DLD1 (cell line): ENCODE results near the gene PYCR2.
"Not testable (repeated sequence)": the region's sequence is repeated elsewhere in the genome, so short reads cannot be mapped to it uniquely, and the experiment has no call there.

Source experiments
- in situ Hi-C: cut with HindIII; loops from 2 replicates; pipeline ENCODE4 v1.10.0; 2017; ENCODE audit warnings: low sequenced_read_pairs

The PYCR2 gene

DNA sequence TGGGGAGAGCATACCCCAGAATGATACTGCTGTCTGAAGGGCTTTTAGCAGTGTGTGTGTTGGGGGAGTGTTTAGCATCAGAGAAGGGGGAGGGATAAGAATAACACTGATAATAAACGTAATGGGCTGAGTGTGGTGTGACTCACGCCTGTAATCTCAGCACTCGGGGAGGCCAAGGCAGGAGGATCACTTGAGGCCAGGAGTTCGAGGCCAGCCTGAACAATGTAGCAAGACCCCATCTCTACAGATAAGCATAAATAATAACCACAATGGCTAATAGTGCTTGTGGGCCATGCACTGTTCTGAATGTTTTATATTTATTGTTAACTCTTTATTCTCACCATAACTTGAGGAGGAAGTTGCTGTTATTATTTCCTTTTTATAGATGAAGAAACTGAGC is 19.5 kb upstream of the PYCR2 start:
- in situ Hi-C loops = no loop called here

DNA sequence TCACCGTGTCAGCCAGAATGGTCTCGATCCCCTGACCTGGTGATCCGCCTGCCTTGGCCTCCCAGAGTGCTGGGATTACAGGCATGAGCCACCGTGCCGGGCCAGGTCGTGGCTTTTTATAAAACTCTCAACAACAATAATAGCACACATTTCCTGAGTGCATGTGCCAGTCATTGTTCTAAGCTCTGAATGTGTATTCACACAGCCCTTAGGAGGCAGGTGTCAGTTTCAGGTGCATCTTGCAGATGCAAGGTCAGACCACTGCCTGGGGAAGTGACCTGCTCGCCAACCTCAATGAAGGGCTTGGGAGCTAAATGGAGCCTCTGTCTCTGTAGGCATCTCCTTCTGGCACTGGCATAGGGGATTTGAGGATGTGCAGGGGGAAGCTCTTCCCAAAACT is 18.5 kb upstream of the PYCR2 start:
- in situ Hi-C loops = no loop called here

DNA sequence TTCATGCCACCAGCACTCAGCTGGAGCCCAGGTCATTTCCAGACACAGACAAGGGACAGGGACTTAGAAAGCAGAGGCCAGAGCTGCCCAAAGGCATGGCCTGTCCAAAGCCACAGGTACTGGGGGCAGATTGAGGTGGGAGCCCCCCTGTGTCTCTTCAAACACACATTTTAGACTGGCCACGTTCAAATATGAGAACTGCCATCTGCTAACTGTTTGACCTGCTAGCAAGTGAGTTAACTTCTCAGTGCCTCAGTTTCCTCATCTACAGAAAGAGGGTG is 17.8 kb upstream of the PYCR2 start:
- in situ Hi-C loops = no loop called here

DNA sequence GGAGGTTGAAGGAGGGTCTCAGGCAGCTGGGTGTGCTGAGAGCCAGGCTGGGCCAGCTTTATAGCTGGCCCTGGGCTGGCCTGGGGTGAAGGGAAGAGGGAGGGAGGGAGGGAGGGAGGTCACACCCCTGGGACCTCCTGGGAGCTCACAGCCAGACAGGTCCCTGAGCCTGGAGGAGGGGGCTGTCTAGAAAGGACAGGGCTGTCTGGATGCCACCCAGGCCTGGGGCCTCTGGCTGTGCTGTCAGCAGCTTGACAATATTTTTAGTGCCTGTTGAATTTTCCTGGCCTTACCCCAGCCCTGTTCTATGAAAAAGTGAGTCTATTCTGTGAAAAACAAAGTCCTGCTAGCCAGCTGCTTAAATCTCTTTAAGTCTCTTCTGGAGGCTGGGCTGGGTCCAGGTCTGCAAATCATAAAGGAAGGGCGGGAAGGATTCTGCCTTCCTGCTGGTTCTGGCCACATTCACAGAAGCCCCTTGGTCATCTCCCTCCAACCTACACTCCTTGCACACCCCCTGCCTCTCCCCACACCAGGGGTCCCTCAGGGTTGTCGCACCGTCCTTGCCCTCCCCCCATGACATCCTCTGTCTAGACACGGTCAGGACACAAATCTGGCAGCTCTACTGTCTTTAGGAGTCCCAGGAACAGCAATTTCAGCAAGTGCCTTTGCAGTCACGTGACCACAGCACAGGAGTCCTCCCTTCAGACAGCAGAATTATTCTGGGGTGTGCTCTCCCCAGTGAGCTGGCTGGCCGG is 17.3 kb upstream of the PYCR2 start, which contains the start of gene LEFTY2:
Gene LEFTY2, minus strand, starts transcription at position 34 of the 755 bp plus-strand sequence. CDS start 80 bp downstream, outside the sequence.
- in situ Hi-C loops = no loop called here

DNA sequence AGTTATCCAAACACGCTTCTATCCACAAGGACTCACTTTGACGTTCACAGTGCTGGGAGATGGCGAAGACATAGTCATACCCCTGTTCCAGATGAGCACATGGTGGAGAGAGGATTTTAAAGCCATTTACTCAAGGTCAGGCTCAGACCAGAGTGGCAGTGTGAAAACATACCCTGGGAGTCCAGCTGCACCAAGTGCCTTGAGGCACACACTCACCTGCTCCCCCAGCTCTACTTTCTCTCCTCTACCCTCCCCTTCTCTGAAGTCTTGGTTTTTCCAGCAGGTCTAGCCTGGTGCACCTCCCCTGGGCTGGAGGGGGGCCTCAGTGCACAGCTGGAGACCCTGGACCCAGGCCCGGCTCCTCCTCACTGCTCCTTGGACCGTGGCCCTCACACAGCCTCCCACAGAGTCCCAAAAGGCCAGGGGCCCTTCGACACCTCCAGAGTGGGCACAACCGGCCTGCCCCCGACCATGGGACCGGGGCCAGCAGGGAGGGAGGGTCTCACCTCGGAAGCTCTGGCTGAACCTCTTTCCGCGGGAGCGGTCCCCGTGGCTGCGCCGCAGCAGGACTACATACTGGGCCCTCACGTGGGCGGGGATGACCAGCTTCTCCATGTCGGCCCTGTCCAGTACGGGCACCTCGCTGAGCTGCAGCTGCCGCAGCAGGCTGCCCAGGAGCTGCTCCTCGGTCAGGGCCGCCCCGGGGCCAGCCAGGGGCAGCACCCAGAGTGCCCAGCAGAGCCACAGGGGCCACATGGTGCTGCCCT is 16.5 kb upstream of the PYCR2 start:
- in situ Hi-C loops = no loop called here

DNA sequence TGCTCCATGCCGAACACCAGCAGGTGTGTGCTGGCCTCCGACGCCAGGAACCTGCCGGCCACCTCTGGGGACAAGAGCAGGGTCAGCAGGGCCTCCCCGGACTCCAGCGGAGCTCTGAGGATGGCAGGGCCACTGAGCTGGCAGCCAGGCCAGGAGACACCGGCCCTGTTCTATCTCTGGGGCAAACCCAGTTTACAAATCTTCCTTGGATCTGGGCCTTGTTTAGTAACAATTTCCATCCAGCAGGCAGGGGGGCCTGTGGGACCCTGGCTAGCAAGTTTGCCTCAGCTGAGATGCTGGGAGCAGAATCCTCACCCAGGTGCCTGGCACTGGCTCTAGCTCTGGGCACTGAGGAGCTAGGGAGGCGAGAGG is 15.9 kb upstream of the PYCR2 start:
- in situ Hi-C loops = not testable (repeated sequence)

DNA sequence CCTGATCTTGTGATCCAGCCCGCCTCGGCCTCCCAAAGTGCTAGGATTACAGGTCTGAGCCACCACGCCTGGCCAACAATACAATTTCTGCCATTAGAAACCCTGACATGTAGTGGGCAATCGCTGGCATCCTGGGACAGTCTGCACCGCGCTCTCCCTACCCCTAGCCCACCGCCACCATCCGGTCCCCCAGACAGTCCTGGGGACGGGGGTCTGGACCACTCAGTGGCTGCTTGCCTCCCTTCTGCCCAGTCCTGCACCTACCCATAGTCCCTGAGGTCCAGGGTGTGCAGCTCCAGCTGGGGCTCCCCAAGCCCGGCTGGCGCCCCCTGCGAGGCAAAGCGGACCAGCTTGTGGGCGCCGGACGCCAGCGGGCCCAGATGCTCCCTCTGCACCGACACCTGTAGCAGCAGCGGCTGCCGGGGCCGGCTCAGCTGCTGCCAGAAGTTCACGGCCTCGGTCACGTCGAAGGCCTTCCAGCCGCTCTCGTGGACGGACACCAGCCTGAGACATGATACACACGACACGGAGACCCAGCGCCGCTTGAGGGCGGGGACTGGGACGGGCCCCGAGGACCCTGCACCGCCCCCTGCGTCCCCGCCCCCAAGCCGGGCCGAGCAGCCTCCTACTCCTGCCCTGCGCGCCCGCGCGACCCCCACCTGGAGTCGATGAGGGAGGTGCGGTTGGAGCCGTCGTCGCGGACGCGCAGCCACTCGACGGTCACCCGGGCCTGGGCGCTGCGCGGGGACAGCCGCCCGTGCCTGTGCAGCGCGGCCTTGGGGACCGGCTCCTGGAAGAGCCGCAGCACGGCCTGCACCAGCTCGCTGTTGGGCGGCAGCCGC is 15.3 kb upstream of the PYCR2 start:
- in situ Hi-C loops = not testable (repeated sequence)

DNA sequence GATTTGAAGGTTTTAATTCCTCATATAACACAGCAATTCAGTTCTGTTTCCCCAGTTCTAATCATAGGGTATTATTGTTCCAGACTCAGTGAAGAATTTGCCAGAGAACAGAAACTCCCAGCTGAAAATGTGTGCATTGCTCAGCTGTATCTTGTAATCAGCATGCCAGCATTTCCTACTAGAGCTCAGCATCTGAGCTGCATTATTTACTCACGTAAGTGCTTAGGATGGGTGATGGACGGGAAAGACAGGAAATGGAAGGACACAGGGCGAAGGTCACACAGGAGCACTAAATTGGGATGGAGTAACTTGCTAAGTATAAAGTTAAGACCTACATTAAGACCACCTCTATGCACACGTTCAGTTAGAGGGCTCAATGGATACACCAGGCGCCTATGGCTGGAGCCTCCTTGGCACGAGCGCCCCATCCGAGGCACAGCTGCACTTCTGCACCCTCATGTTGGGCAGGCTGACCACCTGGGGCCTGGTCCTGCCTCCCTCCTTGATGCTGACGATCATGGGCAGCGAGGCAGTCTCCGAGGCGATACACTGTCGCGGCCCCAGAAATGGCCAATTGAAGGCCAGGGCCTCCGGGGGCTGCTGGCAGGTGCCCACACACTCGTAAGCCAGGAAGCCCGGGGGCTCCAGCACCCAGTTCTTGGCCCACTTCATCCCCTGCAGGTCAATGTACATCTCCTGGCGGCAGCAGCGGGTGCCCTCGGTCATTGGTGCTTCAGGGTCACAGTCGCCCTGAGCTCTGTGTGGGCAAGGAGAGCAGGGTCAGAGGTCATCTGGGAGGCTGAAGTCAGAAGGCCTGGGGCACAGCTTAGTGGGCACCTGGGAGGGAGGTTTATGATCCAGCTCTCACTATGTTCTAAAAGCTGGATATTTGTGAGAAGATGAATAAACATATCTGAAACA is 13.3 kb upstream of the PYCR2 start:
- in situ Hi-C loops = no loop called here

DNA sequence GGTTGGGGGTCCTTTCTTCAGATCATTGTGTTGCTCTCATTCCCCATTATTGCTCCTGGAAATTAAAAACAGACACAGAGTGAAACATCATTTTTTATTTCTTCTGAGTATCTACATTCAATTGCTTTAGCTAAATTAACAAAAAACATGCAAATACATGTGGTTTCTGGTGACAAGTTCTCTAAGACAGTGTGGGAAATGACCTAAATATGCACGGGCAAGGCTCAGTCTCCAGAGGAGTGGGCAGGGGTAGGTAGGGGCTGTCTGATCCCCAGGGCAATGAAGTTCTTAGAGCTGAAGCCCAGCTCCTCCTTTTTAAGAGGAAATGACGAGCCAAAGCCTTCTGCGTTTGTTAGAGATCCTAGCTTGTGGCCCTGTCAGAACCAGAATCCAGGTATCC is 12.5 kb upstream of the PYCR2 start:
- in situ Hi-C loops = no loop called here

DNA sequence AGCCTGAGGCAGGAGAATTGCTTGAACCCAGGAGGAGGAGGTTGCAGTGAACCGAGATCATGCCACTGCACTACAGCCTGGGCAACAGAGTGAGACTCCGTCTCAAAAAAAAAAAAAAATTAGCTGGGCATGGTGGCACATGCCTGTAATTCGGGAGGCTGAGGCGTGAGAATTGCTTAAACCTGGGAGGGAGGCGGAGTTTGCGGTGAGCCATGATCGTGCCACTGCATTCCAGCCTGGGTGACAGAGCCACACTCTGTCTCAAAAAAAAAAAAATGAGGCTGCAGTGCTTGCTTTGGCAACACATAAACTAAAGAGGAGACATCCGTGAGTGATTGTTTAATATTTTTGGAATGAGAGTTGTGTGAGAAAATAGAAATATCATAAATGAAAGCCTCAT is 12.0 kb upstream of the PYCR2 start:
- in situ Hi-C loops = not testable (repeated sequence)

DNA sequence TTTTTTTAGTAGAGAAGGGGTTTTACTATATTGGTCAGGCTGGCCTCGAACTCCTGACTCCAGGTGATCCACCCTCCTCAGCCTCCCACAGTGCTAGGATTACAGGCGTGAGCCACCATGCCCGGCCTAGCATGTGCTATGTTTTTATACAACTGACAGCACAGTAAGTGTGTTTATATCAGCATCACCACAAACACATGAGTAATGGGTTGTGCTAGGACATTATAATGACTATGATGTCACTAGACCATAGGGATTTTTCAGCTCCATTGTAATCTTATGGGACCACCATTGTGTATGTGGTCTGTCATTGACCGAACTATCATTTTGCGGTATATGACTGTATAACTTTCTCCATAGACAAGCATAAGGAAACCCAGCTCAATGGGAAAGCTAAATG is 10.7 kb upstream of the PYCR2 start:
- in situ Hi-C loops = no loop called here

DNA sequence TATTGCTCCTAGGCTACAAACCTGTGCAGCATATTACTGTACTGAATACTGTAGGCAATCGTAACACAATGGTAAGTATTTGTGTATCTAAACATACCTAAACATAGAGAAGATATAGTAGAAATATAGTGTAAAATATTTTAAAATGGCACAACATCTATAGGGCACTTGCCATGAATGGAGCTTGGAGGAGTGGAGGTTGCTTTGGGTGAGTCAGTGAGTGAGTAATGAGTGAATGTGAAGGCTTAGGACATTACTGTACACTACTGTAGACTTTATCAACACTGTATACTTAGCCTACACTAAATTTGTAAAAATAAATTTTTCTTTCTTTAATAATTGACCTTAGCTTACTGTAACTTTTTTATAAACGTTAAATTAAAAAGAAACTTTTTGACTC is 9.0 kb upstream of the PYCR2 start:
- in situ Hi-C loops = no loop called here

DNA sequence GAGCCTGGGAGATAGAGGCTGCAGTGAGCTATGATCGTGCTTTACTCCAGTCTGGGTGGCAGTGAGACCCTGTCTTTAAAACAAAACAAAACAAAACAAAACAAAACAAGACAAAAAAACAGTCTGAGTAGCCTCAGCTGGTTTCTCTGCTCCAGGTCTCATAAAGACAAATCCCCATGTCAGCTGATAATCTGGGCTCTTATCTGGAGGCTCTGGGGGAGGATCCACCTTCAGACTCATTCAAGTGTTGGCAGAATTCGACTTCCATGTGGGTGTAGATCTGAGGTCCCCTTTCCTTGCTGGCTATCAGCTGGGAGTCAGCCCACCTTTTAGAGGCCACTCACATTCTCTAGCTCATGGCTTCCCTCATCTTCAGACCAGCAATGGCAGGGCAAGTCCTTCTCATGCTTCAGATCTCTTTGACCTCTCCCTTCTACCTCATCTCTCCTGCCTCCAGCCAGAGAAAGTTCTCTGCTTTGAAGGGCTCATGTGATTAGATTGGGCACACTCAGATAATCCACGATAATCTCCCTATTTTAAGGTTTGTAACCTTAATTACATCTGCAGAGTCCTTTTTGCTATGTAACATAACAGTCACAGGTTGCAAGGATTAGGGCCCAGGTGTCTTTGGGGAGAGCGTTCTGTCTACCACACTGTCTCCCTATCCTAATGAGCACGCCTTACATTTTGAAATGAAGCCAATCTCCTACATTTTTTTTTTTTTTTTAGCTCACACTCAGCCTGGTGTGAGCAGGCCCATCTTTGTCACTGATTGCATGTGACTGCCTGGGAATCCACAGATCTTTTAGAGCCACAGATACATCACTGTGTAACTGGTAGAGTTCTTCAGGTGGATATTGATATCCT is 7.5 kb upstream of the PYCR2 start:
- in situ Hi-C loops = no loop called here

DNA sequence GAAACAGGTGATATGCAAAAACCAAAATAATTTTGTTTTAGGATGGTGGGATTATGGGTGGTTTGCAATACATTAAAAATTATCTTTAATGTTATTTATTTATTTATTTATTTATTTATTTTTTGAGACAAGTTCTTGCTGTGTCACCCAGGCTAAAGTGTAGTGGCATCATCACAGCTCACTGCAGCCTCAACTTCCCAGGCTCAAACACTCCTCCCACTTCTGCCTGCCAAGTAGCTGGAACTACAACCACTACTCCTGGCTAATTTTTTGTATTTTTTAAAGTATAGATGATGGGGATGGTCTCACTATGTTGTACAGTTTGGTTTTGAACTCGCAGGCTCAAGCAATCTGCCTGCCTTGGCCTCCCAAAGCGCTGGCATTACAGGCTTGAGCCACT is 6.5 kb upstream of the PYCR2 start:
- in situ Hi-C loops = no loop called here

DNA sequence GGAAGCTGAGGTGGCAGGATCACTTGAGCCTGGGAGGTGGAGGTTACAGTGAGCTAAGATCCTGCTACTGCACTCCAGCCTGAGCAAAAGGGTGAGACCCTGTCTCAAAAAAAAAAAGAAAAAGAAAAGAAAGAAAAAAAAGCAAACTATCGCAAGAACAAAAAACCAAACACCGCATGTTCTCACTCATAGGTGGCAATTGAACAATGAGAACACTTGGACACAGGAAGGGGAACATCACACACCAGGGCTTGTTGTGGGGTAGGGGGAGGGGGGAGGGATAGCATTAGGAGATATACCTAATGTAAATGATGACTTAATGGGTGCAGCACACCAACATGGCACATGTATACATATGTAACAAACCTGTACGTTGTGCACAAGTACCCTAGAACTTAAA is 5.4 kb upstream of the PYCR2 start:
- in situ Hi-C loops = not testable (repeated sequence)

DNA sequence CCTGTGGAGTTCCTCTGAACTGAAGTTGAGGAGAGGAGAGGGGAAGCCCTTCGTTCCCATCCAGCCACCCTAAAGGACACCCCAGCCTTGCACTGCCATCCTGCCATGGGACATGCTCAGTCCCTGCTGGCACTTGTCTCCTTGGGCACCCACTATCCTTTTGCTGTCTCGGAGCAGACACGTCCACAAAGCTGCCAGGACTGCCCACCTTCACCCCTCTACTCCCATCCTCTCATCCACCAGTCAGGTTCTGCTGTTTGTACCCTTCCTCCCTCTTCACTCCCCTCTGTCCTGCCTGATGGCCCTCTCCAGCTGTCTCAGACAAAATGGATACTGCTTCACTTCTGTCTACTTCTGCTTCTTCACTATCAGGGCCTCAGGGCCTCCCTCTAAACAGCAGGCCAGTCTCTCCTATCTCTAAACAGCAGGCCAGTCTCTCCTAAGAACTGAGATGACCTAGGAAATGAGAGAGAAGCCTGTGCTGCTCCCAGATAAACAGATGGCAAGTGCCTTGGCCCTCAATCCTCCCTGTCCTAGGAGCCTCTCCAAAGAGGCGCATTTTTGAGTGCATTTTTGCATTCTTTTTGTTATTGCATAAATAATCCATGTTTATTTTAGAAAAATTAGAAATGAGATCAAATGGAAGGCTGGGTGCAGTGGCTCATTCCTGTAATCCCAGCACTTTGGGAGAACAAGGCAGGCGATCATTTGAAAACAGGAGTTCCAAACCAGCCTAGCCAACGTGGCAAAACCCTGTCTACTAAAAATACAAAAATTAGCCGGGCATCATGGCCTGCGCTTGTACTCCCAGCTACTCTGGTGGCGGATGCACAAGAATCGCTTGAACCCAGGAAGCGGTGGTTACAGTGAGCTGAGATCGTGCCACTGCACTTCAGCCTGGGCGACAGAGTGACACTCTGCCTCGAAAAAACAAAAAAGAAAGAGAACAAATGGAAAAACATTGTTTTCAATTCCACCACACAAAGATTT is 4.4 kb upstream of the PYCR2 start:
- in situ Hi-C loops = no loop called here

DNA sequence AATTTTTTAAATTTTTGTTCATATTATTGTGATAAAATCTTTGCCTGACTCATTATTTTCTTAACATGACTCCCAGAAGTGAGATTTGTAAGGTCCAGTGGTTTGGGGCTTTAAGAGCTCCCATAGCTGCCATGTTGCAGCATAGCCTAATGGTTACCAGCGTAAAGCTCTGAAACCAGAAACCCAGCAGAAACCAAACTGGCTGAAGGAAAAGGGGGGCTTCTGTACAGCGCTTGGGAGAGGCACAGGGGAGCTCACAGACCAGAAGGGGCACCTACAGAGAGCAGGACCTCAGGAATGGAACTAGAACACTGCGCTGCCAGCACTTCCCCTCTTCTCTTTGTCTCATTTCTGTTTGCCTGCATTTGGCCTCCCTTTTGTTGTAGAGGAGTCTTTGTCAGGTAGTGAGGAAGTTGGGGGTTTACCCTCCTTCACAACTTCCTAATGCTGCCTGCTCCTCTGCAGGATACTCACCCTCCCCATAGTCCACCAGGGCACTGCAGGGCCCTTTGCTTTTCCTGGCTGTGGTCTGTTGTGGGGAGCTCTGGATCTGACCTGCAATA is 2.6 kb upstream of the PYCR2 start:
- in situ Hi-C loops = no loop called here

DNA sequence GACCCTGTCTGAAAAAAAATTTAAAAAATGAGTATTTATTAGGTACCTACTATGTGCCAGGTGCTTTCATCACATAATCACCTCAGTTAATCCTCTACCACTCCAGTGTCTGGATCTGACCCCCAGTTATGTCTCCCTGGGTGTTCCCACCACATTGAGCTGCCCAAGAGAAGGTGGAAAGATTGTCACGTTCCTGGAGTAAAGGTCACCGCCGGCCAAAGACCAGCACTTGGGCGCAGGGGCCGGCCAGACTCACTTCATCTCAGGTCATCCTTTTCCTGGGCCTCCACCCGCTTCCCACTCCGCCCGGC is 714 bp downstream of the PYCR2 start:
- in situ Hi-C loops = no loop called here
